Spleen (tissue), 11 donors: ENCODE measurements around the gene TUBB1. TPM values are rescaled to one million over a fixed set of nuclear protein-coding genes. Genes with fewer than 3 reads are reported as not detected.

Experiments
- DNase-seq: peaks from one replicate; pipeline ENCODE4 v3.0.0-alpha.2; 2020
- H3K27ac ChIP-seq, 8 donors: fragments of 200-600 bp; sonication (generic) in 7 of 8; 1 replicate in 4 of 8; 2 replicates in 4 of 8; pipeline versions ENCODE4 v1.5.0 to v1.8.0; 2016 to 2021; ENCODE audit warnings: inconsistent platforms in 4 of 8, mild to moderate bottlenecking in 4 of 8, moderate library complexity in 1 of 8
- H3K27me3 ChIP-seq, 7 donors: fragments of 200-600 bp; sonication (generic) in 6 of 7; replicated peaks in 1 of 7; 1 replicate in 4 of 7; 2 replicates in 3 of 7; pipeline versions ENCODE4 v1.5.0 to v1.8.0; 2016 to 2021; ENCODE audit warnings: inconsistent platforms in 3 of 7, mild to moderate bottlenecking in 1 of 7
- H3K36me3 ChIP-seq, 6 donors: fragments of 200-600 bp; sonication (generic) in 5 of 6; 1 replicate in 4 of 6; 2 replicates in 2 of 6; pipeline versions ENCODE4 v1.5.0 to v1.8.0; 2016 to 2021; ENCODE audit warnings: inconsistent platforms in 2 of 6
- H3K4me1 ChIP-seq, 6 donors: fragments of 200-600 bp; sonication (generic) in 5 of 6; 1 replicate in 3 of 6; 2 replicates in 3 of 6; pipeline versions ENCODE4 v1.5.0 to v1.8.0; 2016 to 2021; ENCODE audit warnings: inconsistent platforms in 3 of 6
- H3K4me3 ChIP-seq, 8 donors: fragments of 200-600 bp; sonication (generic) in 7 of 8; 1 replicate in 4 of 8; 2 replicates in 4 of 8; pipeline versions ENCODE4 v1.5.0 to v1.8.0; 2016 to 2021; ENCODE audit warnings: inconsistent platforms in 4 of 8, mild to moderate bottlenecking in 4 of 8, moderate library complexity in 2 of 8
- H3K9me3 ChIP-seq, 8 donors: fragments of 200-600 bp; sonication (generic) in 7 of 8; 1 replicate in 4 of 8; 2 replicates in 4 of 8; pipeline versions ENCODE4 v1.5.0 to v1.8.0; 2016 to 2021; ENCODE audit warnings: inconsistent platforms in 4 of 8
- POLR2A ChIP-seq, 3 donors: fragments of 450-650 bp; IDR thresholded peaks; one replicate each; pipeline ENCODE4 v1.5.1; 2017; ENCODE audit warnings: antibody characterized with exemption in 3 of 3, mild to moderate bottlenecking in 1 of 3
- POLR2AphosphoS5 ChIP-seq, 3 donors: sonication (generic); formaldehyde crosslinking; IDR thresholded peaks; one replicate each; pipeline ENCODE4 v1.5.1; 2017; ENCODE audit warnings: antibody characterized with exemption in 3 of 3
- WGBS, 5 donors: extraction: QIAGEN DNeasy Blood & Tissue Kit in 3 of 5; methylation state at CpG; one replicate each; pipeline versions ENCODE4 v1.1.5 to v1.1.7; 2013 to 2018; 5-methylcytosine and 5-hydroxymethylcytosine counted together
- intact Hi-C: fragments of 100-400 bp; cut with DNase I; formaldehyde crosslinking; loops from one replicate; pipeline ENCODE4 v1.15.0; 2023; ENCODE audit warnings: low total_unique reads
- polyA plus RNA-seq, 3 donors: library from polyadenylated mRNA; stranded (reverse); fragments of 200-250 nt; gene quantifications; one replicate each; pipeline ENCODE4 v1.2.1, GENCODE V29; 2013
- total RNA-seq, 7 donors: library from RNA; depleted of rRNA in 3 of 7; stranded (reverse); fragments of >200 nt in 3 of 7; fragmentation: NEBNext Ultra II Directional in 4 of 7; extraction: Animal tissue kit (Norgen Biotek cat#: 25700) in 4 of 7; gene quantifications; one replicate each; pipeline versions ENCODE4 v1.1.0 to v1.2.1, GENCODE V29; 2016 to 2021
- TF ChIP-seq, protein P1 (sequence below), 11 experiments: fragments of 200-600 bp in 7 of 11; fragments of 450-650 bp in 4 of 11; sonication (generic) in 4 of 11; IDR thresholded peaks in 8 of 11; conservative IDR thresholded peaks in 3 of 11; 1 replicate in 7 of 11; 2 replicates in 4 of 11; pipeline versions ENCODE4 v1.4.0 to v1.8.0; 2016 to 2021; ENCODE audit warnings: antibody characterized with exemption in 11 of 11, inconsistent platforms in 4 of 11, mild to moderate bottlenecking in 1 of 11
- donor health status: healthy with polysubstance abuse.
- donor health status: DM: no; HTN: no; CAD: no; lungs with moderate emphysema.
- donor health status: DM: no; HTN: no; CAD: no.
- donor health status: Bipolar disorder and iron deficiency.
- donor health status: healthy.
- donor health status: DM: no; HTN: no; CAD: no.
- donor health status: DM: yes; HTN: yes; CAD: no.

Gene TUBB1
- total and polyA plus RNA-seq, 10 donors = 0.63 to 34.3 (median 19.7) TPM

GRCh38 chr20:59062081-59062480 is 42.9 kb downstream of the TUBB1 start:
- WGBS, 5 donors = 76 to 83% (median 78%) methylated on average over 4 of the region's 4 CpGs

DNA sequence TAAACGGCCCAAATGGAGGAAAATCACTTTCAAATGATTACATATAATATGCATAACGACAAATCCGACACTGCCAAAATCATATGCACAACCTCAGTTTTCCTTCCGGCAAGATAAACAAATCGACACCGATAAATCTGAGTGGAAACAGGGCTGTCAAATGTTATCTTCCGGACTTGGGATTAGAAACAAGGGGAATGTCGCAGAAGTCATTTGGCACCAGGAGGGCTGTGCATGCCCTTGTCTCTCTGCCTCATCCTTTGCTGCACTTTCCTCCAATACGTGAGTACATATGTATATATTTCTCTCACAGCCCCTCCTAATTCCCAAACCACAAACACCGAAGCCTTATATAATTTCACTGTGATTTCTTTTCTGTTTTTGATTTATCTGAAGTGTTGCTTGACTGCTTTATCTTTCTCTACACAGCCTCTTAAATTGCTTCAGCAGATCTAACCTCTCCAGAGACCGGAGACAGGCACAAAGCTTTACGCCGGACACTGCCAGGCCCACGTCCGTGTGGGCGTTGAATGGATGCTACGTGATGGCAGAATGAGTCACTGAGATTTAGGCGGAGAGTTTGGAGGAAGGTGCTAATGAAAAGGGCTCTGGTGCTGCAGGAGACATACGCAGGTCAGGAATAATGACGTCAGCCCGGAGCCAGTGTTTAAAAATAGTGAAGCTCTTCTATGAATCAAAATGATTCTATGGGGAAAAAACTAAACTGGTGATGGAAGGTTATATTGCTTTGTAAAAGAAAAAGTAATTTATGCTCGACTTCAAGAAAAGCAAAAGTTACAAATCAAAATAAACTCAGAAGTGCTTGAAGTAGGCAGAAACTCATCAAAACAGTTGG is 44.4 kb downstream of the TUBB1 start:
- WGBS, 5 donors = 56 to 78% (median 65%) methylated on average over 22 of the region's 22 CpGs
- H3K4me3 ChIP-seq = peak overlapping the region in 1 of 8 donors; percentile 14
- intact Hi-C loops = no loop called here
- no peak for DNase-seq
- no peaks in the 10 kb centered on the region for H3K36me3 ChIP-seq
- H3K27me3 ChIP-seq = no peaks in the 10 kb centered on the region
- H3K27ac ChIP-seq = peak overlapping the region in 6 of 8 donors; percentile 6 to 61 (median 36)
- H3K9me3 ChIP-seq = no peaks in the 10 kb centered on the region
- H3K4me1 ChIP-seq = peaks cover 0 to 8% (median 0%) of the 10 kb centered on the region in 6 donors
- peak in 1 of 3 donors; percentile 10 for TF ChIP-seq POLR2AphosphoS5 (IDR thresholded peaks at IDR 0.05)
- TF ChIP-seq, protein P1, sequence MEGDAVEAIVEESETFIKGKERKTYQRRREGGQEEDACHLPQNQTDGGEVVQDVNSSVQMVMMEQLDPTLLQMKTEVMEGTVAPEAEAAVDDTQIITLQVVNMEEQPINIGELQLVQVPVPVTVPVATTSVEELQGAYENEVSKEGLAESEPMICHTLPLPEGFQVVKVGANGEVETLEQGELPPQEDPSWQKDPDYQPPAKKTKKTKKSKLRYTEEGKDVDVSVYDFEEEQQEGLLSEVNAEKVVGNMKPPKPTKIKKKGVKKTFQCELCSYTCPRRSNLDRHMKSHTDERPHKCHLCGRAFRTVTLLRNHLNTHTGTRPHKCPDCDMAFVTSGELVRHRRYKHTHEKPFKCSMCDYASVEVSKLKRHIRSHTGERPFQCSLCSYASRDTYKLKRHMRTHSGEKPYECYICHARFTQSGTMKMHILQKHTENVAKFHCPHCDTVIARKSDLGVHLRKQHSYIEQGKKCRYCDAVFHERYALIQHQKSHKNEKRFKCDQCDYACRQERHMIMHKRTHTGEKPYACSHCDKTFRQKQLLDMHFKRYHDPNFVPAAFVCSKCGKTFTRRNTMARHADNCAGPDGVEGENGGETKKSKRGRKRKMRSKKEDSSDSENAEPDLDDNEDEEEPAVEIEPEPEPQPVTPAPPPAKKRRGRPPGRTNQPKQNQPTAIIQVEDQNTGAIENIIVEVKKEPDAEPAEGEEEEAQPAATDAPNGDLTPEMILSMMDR (IDR thresholded peaks at IDR 0.05 in 8 of 11, conservative IDR thresholded peaks at IDR 0.05 in 3 of 11) = no peak
- no peak for TF ChIP-seq POLR2A (IDR thresholded peaks at IDR 0.05)

More at GRCh38 chr20:59062081-59062480, 42.9 kb downstream of the TUBB1 start:
- Histone ChIP-seq H3K27ac (no peak overlapping the region), H3K4me1 (peaks cover 0 to 8% (median 0%) of the 10 kb centered on the region in 6 donors), H3K4me3 (no peak overlapping the region), H3K9me3 (no peaks in the 10 kb centered on the region), H3K27me3 (no peaks in the 10 kb centered on the region), H3K36me3 (no peaks in the 10 kb centered on the region)
- no peak for DNase-seq
- TF ChIP-seq, protein P1 (IDR thresholded peaks at IDR 0.05 in 8 of 11, conservative IDR thresholded peaks at IDR 0.05 in 3 of 11) = no peak
- TF ChIP-seq POLR2AphosphoS5 (IDR thresholded peaks at IDR 0.05) (no peak), POLR2A (IDR thresholded peaks at IDR 0.05) (no peak)
- intact Hi-C loops = no loop called here

DNA sequence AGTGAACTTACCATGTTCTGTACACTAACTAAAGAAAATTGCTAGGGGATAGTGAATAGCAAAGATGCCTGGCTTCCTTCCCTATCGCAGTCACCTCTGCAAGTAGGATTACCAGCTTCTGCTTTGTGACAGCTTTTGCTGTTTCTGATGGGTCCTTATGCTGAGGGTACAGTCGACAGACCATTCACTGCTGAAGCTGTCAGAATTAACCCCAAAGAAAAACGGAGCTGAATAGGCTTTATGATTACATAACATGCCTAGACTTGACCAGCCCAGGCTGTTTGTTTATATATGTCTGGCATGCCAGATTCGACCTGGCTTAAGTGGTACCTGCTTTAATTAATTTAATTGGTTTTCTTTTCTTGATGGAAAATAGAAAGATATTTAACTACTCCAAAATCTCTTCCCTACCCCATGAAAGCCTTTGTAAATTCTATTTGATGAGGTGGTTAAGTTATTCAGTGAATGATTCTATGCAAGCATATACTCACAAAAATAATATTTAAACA is 45.0 kb downstream of the TUBB1 start:
- WGBS, 5 donors = 52 to 65% (median 58%) methylated on average over 4 of the region's 4 CpGs
- H3K4me3 ChIP-seq = no peak overlapping the region

More for the DNA sequence above, 45.0 kb downstream of the TUBB1 start:
- Histone ChIP-seq H3K36me3 (no peaks in the 10 kb centered on the region), H3K4me1 (peaks cover 0 to 10% (median 0%) of the 10 kb centered on the region in 6 donors), H3K9me3 (no peaks in the 10 kb centered on the region), H3K27ac (peak overlapping the region in 4 of 8 donors; percentile 18 to 61 (median 54)), H3K27me3 (no peaks in the 10 kb centered on the region)
- no peak for DNase-seq
- intact Hi-C loops = no loop called here
- TF ChIP-seq, protein P1 (IDR thresholded peaks at IDR 0.05 in 8 of 11, conservative IDR thresholded peaks at IDR 0.05 in 3 of 11) = no peak
- TF ChIP-seq POLR2AphosphoS5 (IDR thresholded peaks at IDR 0.05) = no peak
- TF ChIP-seq POLR2A (IDR thresholded peaks at IDR 0.05) = no peak
